ENCODE data around the gene DLX5. TPM values are rescaled to one million over a fixed set of nuclear protein-coding genes. Genes with fewer than 3 reads are reported as not detected.

DLX5 gene
- total RNA-seq, 2 donors from 2014 or later, result not detected

DNA sequence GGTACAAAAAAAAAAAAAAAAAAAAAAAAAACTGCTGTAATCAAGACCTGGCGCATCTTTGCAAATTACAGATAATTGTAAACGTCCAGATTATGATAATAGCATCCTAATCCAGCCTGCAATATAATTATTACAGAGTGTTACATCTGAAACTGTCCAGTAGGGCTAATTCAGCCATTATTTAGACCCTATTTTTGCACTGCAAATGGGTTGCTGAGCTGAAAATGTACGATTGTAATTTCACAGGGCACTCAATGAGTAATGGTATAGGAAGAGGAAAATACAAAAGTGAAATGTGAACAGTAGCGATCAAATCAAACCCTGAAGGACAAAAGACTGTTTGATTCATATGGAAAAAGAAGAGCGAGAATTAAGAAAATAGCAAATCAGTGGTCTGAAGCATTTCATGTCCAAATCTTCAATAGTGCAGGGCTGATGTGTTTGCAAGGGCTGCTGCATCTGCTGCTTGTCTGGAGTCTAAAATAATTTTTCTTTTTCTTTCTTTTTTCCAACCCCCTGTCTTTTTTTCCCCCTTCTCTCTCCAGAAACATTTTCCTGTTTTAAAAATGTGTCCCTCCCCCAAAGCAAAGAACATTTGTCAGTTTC, 10.4 kb downstream of the DLX5 start:
- Mint-ChIP-seq H3K9me3 (peaks cover 7% of the 10 kb centered on the region), H3K27ac (no peak overlapping the region), H3K4me3 (no peak overlapping the region), H3K4me1 (ENCODE audit: low read depth in 2 of 2) (peaks cover 0 to 7% of the 10 kb centered on the region in 2 donors), H3K27me3 (peaks cover 75 to 99% of the 10 kb centered on the region in 2 donors), H3K36me3 (peaks cover 20% of the 10 kb centered on the region)
- ATAC-seq, result no peak
- DNase-seq (ENCODE audit: low spot score), result no peak

DNA sequence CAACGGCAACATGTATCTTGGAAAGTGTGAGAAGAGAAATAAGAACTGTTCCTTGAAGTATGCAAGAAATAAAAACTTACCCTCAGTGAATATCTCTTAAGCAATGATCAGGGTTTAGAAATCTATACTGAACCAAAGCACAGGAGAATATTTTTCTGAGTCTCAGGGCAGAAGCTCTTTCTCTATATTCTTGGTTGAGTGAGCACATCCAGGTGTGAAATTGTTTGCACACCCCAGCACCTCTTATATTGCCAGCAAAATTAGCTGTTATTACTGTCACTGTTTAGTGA, 10.8 kb downstream of the DLX5 start:
- peaks cover 73 to 99% of the 10 kb centered on the region in 2 donors for H3K27me3 Mint-ChIP-seq
- H3K4me3 Mint-ChIP-seq, result no peak overlapping the region
- ATAC-seq (no peak), DNase-seq (ENCODE audit: low spot score) (no peak)
- peaks cover 0 to 7% of the 10 kb centered on the region in 2 donors for H3K4me1 Mint-ChIP-seq (ENCODE audit: low read depth in 2 of 2)
- peaks cover 20% of the 10 kb centered on the region for H3K36me3 Mint-ChIP-seq
- H3K27ac Mint-ChIP-seq, result no peak overlapping the region
- H3K9me3 Mint-ChIP-seq, result peaks cover 7% of the 10 kb centered on the region

GRCh38 chr7:97013134-97013844, 11.3 kb downstream of the DLX5 start:
- H3K4me1 Mint-ChIP-seq (ENCODE audit: low read depth in 2 of 2), result peaks cover 0 to 7% of the 10 kb centered on the region in 2 donors
- no peak overlapping the region for H3K4me3 Mint-ChIP-seq
- peaks cover 72 to 99% of the 10 kb centered on the region in 2 donors for H3K27me3 Mint-ChIP-seq
- DNase-seq (ENCODE audit: low spot score) (no peak), ATAC-seq (no peak)
- peaks cover 20% of the 10 kb centered on the region for H3K36me3 Mint-ChIP-seq
- no peak overlapping the region for H3K27ac Mint-ChIP-seq
- peaks cover 7% of the 10 kb centered on the region for H3K9me3 Mint-ChIP-seq

DNA sequence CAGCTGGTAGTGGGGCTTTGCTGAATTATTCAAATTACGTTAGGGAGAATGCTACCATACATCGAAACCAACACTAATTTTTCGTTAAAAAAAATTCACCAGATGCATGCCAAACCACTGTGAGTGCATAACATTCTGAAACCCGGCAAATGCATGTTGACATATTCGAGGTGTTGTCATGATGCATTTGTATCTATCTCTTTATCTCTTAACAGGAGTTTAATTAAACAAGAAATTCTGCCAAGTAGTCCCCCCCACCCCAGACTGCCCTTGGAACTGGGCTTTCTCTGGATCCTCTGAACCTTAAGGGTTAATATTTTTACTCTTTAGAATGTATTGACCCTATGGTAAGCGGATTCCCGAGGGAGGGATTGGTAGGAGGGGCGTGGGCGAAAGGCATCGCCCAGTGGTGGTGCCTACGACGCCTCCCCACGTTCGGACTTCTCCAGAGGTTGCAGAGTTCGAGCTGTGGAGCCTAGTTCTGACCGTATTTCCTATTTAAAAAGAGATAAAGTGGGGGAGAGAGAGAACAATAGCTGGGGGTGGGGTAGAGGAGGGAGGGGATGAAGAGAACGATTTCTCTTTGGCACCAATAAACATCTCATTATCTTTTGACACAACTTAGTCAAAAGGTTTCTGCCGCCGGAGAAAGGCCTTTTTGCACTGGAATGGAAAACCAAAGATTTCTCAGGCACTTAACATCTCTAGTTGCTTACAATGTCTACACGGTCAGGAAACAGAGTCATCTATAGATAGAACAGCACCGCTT, 12.1 kb downstream of the DLX5 start:
- no peak for DNase-seq (ENCODE audit: low spot score)
- H3K4me1 Mint-ChIP-seq (ENCODE audit: low read depth in 2 of 2), result peaks cover 0 to 6% of the 10 kb centered on the region in 2 donors
- H3K27me3 Mint-ChIP-seq, result peaks cover 74 to 99% of the 10 kb centered on the region in 2 donors
- ATAC-seq, result no peak
- H3K27ac Mint-ChIP-seq, result no peak overlapping the region
- no peak overlapping the region for H3K4me3 Mint-ChIP-seq
- H3K36me3 Mint-ChIP-seq, result peaks cover 17% of the 10 kb centered on the region
- H3K9me3 Mint-ChIP-seq, result peaks cover 7% of the 10 kb centered on the region

GRCh38 chr7:97011536-97012364, 12.9 kb downstream of the DLX5 start:
- ATAC-seq, result no peak

GRCh38 chr7:97011104-97011503, 13.5 kb downstream of the DLX5 start:
- ATAC-seq, result no peak
- no peak overlapping the region for H3K27ac Mint-ChIP-seq
- DNase-seq (ENCODE audit: low spot score), result no peak
- H3K4me3 Mint-ChIP-seq, result no peak overlapping the region
- peaks cover 0 to 10% of the 10 kb centered on the region in 2 donors for H3K4me1 Mint-ChIP-seq (ENCODE audit: low read depth in 2 of 2)
- peaks cover 71 to 89% of the 10 kb centered on the region in 2 donors for H3K27me3 Mint-ChIP-seq
- peaks cover 14% of the 10 kb centered on the region for H3K36me3 Mint-ChIP-seq
- H3K9me3 Mint-ChIP-seq, result peaks cover 7% of the 10 kb centered on the region

More at GRCh38 chr7:97011536-97012364, 12.9 kb downstream of the DLX5 start:
- Mint-ChIP-seq H3K36me3 (peaks cover 14% of the 10 kb centered on the region), H3K27me3 (peaks cover 73 to 96% of the 10 kb centered on the region in 2 donors), H3K4me1 (ENCODE audit: low read depth in 2 of 2) (peaks cover 0 to 8% of the 10 kb centered on the region in 2 donors), H3K27ac (no peak overlapping the region), H3K9me3 (peaks cover 7% of the 10 kb centered on the region), H3K4me3 (no peak overlapping the region)
- no peak for DNase-seq (ENCODE audit: low spot score)

DNA sequence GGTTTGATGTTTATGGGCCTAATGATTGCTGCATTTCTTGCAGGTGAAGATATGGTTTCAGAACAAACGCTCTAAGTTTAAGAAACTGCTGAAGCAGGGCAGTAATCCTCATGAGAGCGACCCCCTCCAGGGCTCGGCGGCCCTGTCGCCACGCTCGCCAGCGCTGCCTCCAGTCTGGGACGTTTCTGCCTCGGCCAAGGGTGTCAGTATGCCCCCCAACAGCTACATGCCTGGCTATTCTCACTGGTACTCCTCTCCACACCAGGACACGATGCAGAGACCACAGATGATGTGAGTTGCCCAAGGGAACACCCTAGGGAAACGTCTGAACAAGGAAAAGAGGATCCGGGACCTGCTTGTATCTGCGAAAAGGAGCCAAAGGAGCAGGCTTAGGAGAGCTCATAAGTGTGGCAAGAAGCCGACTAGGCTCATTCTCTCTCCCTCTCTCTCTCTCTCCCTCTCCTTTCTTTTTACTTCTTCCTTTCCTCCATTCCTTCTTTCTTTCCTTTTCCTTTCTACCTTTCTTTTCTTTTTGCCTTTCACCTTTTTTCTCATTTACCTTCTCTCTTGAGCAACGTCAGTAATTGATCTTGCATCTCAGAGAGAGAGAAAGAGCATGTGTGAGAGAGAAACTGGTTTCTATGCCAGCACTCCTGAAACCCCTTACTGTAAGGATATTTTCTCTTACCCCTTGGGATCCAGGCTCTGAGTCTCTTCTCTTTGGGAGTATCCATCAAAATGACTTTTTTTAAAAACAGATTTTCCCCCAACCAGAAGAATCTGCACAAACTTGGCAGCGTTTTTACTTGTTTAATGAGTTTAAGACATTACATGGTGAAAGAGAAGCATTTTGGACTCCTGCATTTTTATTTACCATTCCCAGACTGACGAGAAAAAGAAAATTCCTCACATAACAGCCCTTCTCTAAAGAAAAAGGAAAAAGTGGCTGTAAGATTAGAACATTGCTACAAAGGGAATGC, 14.6 kb downstream of the DLX5 start:
- no peak overlapping the region for H3K27ac Mint-ChIP-seq
- peaks cover 7% of the 10 kb centered on the region for H3K9me3 Mint-ChIP-seq
- H3K4me3 Mint-ChIP-seq, result no peak overlapping the region
- DNase-seq (ENCODE audit: low spot score) (no peak), ATAC-seq (no peak)
- peaks cover 0 to 7% of the 10 kb centered on the region in 2 donors for H3K4me1 Mint-ChIP-seq (ENCODE audit: low read depth in 2 of 2)
- H3K36me3 Mint-ChIP-seq, result peaks cover 14% of the 10 kb centered on the region
- H3K27me3 Mint-ChIP-seq, result peaks cover 62 to 79% of the 10 kb centered on the region in 2 donors

- Mint-ChIP-seq H3K9me3 (peaks cover 7% of the 10 kb centered on the region), H3K27me3 (peaks cover 53 to 66% of the 10 kb centered on the region in 2 donors), H3K27ac (no peak overlapping the region), H3K4me1 (ENCODE audit: low read depth in 2 of 2) (peaks cover 0 to 10% of the 10 kb centered on the region in 2 donors), H3K36me3 (peaks cover 12% of the 10 kb centered on the region), H3K4me3 (no peak overlapping the region)
- ATAC-seq, result no peak
- DNase-seq (ENCODE audit: low spot score), result no peak
These were observed 16.2 kb downstream of the DLX5 start for GRCh38 chr7:97008275-97008917.

DNA sequence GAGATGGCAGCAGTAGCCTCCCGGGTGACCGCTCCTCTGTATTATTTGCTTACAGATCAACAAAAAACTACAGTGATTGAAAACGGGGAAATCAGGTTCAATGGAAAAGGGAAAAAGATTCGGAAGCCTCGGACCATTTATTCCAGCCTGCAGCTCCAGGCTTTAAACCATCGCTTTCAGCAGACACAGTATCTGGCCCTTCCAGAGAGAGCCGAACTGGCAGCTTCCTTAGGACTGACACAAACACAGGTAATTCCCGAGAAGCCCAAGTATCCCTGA, 17.1 kb downstream of the DLX5 start:
- H3K36me3 Mint-ChIP-seq, result peaks cover 13% of the 10 kb centered on the region
- no peak for ATAC-seq
- peaks cover 0 to 10% of the 10 kb centered on the region in 2 donors for H3K4me1 Mint-ChIP-seq (ENCODE audit: low read depth in 2 of 2)
- no peak overlapping the region for H3K27ac Mint-ChIP-seq
- no peak for DNase-seq (ENCODE audit: low spot score)
- peaks cover 7% of the 10 kb centered on the region for H3K9me3 Mint-ChIP-seq
- H3K27me3 Mint-ChIP-seq, result peaks cover 55 to 66% of the 10 kb centered on the region in 2 donors
- H3K4me3 Mint-ChIP-seq, result no peak overlapping the region

- ATAC-seq (peak in 1 of 2 donors; percentile 3), DNase-seq (ENCODE audit: low spot score) (no peak)
- Mint-ChIP-seq H3K27ac (no peak overlapping the region), H3K36me3 (peaks cover 13% of the 10 kb centered on the region), H3K4me3 (peak overlapping the region; percentile 53), H3K27me3 (peaks cover 52 to 64% of the 10 kb centered on the region in 2 donors), H3K4me1 (ENCODE audit: low read depth in 2 of 2) (peaks cover 0 to 10% of the 10 kb centered on the region in 2 donors), H3K9me3 (peaks cover 6% of the 10 kb centered on the region)
These were observed 17.6 kb downstream of the DLX5 start for GRCh38 chr7:97006816-97007582.

GRCh38 chr7:97006055-97006815, 18.4 kb downstream of the DLX5 start:
- ATAC-seq (peak; percentile 68 to 83), DNase-seq (ENCODE audit: low spot score) (no peak)
- Mint-ChIP-seq H3K27ac (no peak overlapping the region), H3K36me3 (peaks cover 5% of the 10 kb centered on the region), H3K4me1 (ENCODE audit: low read depth in 2 of 2) (peaks cover 0 to 10% of the 10 kb centered on the region in 2 donors), H3K9me3 (no peaks in the 10 kb centered on the region), H3K27me3 (peaks cover 51 to 64% of the 10 kb centered on the region in 2 donors), H3K4me3 (peak overlapping the region; percentile 53)

All from natural killer cell treated with Interleukin-12 subunit alpha and Interleukin-12 subunit beta and Interleukin-15 and Interleukin-18, amount 100 ng/mL, for 72 hours (primary cell).